HepG2 (cell line): ENCODE measurements around the gene CATSPERD. TPM values are rescaled to one million over a fixed set of nuclear protein-coding genes. Genes with fewer than 3 reads are reported as not detected.
A peak's percentile ranks its signal among the peaks of the same experiment; 100 is the strongest.

Experiments used
- AHDC1 ChIP-seq: sonication (generic); formaldehyde crosslinking; IDR thresholded peaks from 2 replicates; pipeline ENCODE4 v1.5.1; 2020; ENCODE audit warnings: mild to moderate bottlenecking, missing genetic modification reagents, borderline replicate concordance
- CAMTA2 ChIP-seq: sonication (generic); formaldehyde crosslinking; IDR thresholded peaks from 2 replicates; pipeline ENCODE4 v1.4.0; 2020; ENCODE audit warnings: mild to moderate bottlenecking, missing genetic modification reagents, borderline replicate concordance
- CBFB ChIP-seq: sonication (generic); formaldehyde crosslinking; IDR thresholded peaks from 2 replicates; pipeline ENCODE4 v1.4.0; 2020; ENCODE audit warnings: missing genetic modification reagents
- HIVEP1 ChIP-seq: sonication (generic); formaldehyde crosslinking; IDR thresholded peaks from 2 replicates; pipeline ENCODE4 v1.4.0; 2020; ENCODE audit warnings: mild to moderate bottlenecking, missing genetic modification reagents
- HNRNPLL ChIP-seq: fragments of 200-400 bp; formaldehyde crosslinking; IDR thresholded peaks from 2 replicates; pipeline ENCODE4 v1.6.1; 2017; ENCODE audit warnings: mild to moderate bottlenecking, low read depth, low read length; ENCODE audit not compliant: poor library complexity, severe bottlenecking
- NCOA1 ChIP-seq: sonication (generic); formaldehyde crosslinking; IDR thresholded peaks from 2 replicates; pipeline ENCODE4 v1.9.0; 2021; ENCODE audit warnings: missing genetic modification reagents
- PCBP1 ChIP-seq: fragments of 200-400 bp; formaldehyde crosslinking; IDR thresholded peaks from 2 replicates; pipeline ENCODE4 v1.6.1; 2017; ENCODE audit warnings: mild to moderate bottlenecking, low read depth, low read length, borderline replicate concordance
- SALL2 ChIP-seq: sonication (generic); formaldehyde crosslinking; IDR thresholded peaks from 2 replicates; pipeline ENCODE4 v1.8.1; 2023; ENCODE audit warnings: mild to moderate bottlenecking, missing genetic modification reagents, inconsistent platforms
- TCF7L2 ChIP-seq: IDR thresholded peaks from 2 replicates; pipeline ENCODE4 v1.6.1; 2011; ENCODE audit warnings: mild to moderate bottlenecking, low read depth, low read length, moderate library complexity
- ZBTB38 ChIP-seq: sonication (generic); formaldehyde crosslinking; IDR thresholded peaks from 2 replicates; pipeline ENCODE4 v1.5.1; 2020; ENCODE audit warnings: mild to moderate bottlenecking, missing genetic modification reagents
- ZBTB4 ChIP-seq: sonication (generic); formaldehyde crosslinking; IDR thresholded peaks from 2 replicates; pipeline ENCODE4 v1.4.0; 2020; ENCODE audit warnings: missing genetic modification reagents, mild to moderate bottlenecking, borderline replicate concordance
- ZNF138 ChIP-seq: sonication (generic); formaldehyde crosslinking; IDR thresholded peaks from 2 replicates; pipeline ENCODE4 v1.5.0; 2020; ENCODE audit warnings: mild to moderate bottlenecking, low read depth, missing genetic modification reagents
- ZNF776 ChIP-seq: sonication (generic); formaldehyde crosslinking; IDR thresholded peaks from 2 replicates; pipeline ENCODE4 v1.4.0; 2020; ENCODE audit warnings: mild to moderate bottlenecking, missing genetic modification reagents
- polyA plus RNA-seq, 8 experiments: library from polyadenylated mRNA; depleted of rRNA in 3 of 8; stranded (reverse) in 7 of 8; unstranded in 1 of 8; fragments of >200 nt; fragmentation: Illumina TruSeq in 4 of 8; extraction: Trizol in 4 of 8; gene quantifications; 2 replicates each; pipeline versions ENCODE4 v1.2.1 to v1.2.3, GENCODE V29; 2011 to 2016; ENCODE audit warnings: low read depth in 4 of 8, missing spikeins in 1 of 8, mixed read lengths in 1 of 8; ENCODE audit not compliant: insufficient read depth in 1 of 8
- total RNA-seq, 5 experiments: library from RNA; depleted of rRNA; stranded (reverse); fragments of >200 nt; fragmentation: Illumina TruSeq; extraction: Trizol; gene quantifications; 2 replicates each; pipeline ENCODE4 v1.2.3, GENCODE V29; 2016; ENCODE audit warnings: low read depth in 1 of 5
- TF ChIP-seq, protein P1 (sequence below): sonication (generic); formaldehyde crosslinking; IDR thresholded peaks from 2 replicates; pipeline ENCODE4 v1.4.0; 2020; ENCODE audit warnings: missing genetic modification reagents
- TF ChIP-seq, protein P2 (sequence below): sonication (generic); formaldehyde crosslinking; IDR thresholded peaks from 2 replicates; pipeline ENCODE4 v1.5.1; 2020; ENCODE audit warnings: mild to moderate bottlenecking, missing genetic modification reagents, moderate library complexity

CATSPERD gene
- total and polyA plus RNA-seq, 2 of the 13 experiments (the other 11 are each of a cell fraction or from before 2014, with no cell fraction given), result 0.04 TPM; not detected in 1

DNA sequence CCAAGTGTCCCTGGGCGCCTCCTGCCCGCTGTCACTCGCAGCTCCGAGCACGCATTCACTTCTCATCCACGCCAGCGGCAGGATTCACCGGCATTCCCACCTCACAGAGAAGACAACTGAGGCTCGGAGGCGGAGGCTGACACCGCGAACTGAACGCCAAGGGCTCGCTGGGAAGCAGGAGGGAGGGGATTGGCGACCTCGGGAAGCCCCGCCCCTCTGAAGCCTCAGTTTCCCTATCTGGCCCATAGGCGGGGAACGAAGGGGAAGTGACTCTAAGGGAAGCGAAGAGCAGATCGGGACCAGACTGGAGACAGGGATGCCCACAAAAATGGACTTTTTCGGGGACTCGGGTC lies 40.4 kb upstream of the CATSPERD start (continued):
- TF ChIP-seq, protein P1, sequence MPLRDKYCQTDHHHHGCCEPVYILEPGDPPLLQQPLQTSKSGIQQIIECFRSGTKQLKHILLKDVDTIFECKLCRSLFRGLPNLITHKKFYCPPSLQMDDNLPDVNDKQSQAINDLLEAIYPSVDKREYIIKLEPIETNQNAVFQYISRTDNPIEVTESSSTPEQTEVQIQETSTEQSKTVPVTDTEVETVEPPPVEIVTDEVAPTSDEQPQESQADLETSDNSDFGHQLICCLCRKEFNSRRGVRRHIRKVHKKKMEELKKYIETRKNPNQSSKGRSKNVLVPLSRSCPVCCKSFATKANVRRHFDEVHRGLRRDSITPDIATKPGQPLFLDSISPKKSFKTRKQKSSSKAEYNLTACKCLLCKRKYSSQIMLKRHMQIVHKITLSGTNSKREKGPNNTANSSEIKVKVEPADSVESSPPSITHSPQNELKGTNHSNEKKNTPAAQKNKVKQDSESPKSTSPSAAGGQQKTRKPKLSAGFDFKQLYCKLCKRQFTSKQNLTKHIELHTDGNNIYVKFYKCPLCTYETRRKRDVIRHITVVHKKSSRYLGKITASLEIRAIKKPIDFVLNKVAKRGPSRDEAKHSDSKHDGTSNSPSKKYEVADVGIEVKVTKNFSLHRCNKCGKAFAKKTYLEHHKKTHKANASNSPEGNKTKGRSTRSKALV (CRISPR knock-in tag), result no peak
- TF ChIP-seq, protein P2, sequence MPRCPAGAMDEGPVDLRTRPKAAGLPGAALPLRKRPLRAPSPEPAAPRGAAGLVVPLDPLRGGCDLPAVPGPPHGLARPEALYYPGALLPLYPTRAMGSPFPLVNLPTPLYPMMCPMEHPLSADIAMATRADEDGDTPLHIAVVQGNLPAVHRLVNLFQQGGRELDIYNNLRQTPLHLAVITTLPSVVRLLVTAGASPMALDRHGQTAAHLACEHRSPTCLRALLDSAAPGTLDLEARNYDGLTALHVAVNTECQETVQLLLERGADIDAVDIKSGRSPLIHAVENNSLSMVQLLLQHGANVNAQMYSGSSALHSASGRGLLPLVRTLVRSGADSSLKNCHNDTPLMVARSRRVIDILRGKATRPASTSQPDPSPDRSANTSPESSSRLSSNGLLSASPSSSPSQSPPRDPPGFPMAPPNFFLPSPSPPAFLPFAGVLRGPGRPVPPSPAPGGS (CRISPR knock-in tag), result peak; percentile 70; the same call in 1 of the 2 replicates
- TF ChIP-seq AHDC1, result 0 out of 2 replicates have a peak, but pooled peaks have one; percentile 6
- TF ChIP-seq ZNF138 (CRISPR knock-in tag), result no peak
- no peak for TF ChIP-seq CBFB (CRISPR knock-in tag)
- no peak for TF ChIP-seq NCOA1 (CRISPR knock-in tag)
- TF ChIP-seq ZBTB38, result no peak
- TF ChIP-seq HIVEP1, result peak; percentile 45
- 0 out of 2 replicates have a peak, but pooled peaks have one; percentile 17 for TF ChIP-seq ZNF776
- TF ChIP-seq TCF7L2, result no peak
- TF ChIP-seq SALL2, result no peak
- TF ChIP-seq PCBP1, result no peak
- no peak for TF ChIP-seq HNRNPLL
- no peak for TF ChIP-seq CAMTA2 (CRISPR knock-in tag)
- no peak for TF ChIP-seq ZBTB4
